ENCODE data around the gene DDRGK1. TPM values are rescaled to one million over a fixed set of nuclear protein-coding genes. Genes with fewer than 3 reads are reported as not detected.

DDRGK1 gene
- total RNA-seq, 4 donors from 2014 or later, result 37.7 to 74.9 (median 40.1) TPM

DNA sequence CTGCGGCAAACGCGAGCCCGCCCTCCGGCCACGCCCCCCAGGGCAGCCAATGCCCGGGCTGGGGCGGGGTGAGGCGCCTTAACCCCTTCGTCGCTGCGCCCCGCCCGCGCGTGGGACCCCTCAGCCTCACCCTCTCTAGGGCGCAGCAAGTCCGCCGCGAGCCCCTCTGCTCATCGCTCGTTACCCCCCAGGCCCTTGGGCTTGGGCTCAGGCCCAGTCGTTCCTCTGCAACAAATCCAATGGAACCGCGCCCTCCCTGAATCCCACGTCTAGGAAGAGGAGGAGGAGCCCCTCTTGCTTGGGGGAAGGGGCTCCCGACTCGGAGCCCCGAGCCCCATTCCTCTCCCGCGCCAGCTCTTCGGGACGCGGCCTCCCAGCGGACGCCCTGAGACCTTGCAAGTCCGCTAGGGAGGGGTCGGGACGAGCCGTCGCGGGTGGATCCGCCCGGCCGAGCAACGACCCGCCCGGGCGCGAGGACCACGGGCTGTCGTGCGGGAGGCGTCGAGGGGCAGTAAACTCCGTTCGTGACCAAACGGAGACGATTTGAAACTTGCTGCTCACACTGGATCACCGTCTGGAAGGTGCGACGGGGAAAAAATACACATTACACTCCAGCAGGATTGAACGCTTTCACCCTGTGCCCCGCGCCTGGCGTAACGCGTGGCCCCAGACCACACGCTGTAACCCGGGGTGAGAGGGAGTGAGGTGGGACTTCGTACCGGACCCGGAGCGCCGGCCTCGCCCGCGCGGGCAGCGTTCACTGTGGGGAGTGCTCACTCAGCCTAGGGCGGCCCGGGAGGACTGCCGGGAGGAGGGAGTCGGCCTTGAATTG is 30.7 kb downstream of the DDRGK1 start:
- peak overlapping the region; percentile 65 to 83 for H3K4me3 ChIP-seq
- peak; percentile 86 to 91 for DNase-seq
- no peaks in the 10 kb centered on the region for H3K36me3 ChIP-seq
- intact Hi-C loops (cut with DNase I; ENCODE audit: low total_unique reads), result no loop called here
- no peaks in the 10 kb centered on the region for H3K4me1 ChIP-seq
- peak overlapping the region; percentile 58 to 87 for H3K27ac ChIP-seq
- TF ChIP-seq, protein P1, sequence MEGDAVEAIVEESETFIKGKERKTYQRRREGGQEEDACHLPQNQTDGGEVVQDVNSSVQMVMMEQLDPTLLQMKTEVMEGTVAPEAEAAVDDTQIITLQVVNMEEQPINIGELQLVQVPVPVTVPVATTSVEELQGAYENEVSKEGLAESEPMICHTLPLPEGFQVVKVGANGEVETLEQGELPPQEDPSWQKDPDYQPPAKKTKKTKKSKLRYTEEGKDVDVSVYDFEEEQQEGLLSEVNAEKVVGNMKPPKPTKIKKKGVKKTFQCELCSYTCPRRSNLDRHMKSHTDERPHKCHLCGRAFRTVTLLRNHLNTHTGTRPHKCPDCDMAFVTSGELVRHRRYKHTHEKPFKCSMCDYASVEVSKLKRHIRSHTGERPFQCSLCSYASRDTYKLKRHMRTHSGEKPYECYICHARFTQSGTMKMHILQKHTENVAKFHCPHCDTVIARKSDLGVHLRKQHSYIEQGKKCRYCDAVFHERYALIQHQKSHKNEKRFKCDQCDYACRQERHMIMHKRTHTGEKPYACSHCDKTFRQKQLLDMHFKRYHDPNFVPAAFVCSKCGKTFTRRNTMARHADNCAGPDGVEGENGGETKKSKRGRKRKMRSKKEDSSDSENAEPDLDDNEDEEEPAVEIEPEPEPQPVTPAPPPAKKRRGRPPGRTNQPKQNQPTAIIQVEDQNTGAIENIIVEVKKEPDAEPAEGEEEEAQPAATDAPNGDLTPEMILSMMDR (IDR thresholded peaks at IDR 0.05), result no peak
- no peak for TF ChIP-seq POLR2A (IDR thresholded peaks at IDR 0.05)
- no peaks in the 10 kb centered on the region for H3K27me3 ChIP-seq
- H3K9me3 ChIP-seq, result no peaks in the 10 kb centered on the region

DNA sequence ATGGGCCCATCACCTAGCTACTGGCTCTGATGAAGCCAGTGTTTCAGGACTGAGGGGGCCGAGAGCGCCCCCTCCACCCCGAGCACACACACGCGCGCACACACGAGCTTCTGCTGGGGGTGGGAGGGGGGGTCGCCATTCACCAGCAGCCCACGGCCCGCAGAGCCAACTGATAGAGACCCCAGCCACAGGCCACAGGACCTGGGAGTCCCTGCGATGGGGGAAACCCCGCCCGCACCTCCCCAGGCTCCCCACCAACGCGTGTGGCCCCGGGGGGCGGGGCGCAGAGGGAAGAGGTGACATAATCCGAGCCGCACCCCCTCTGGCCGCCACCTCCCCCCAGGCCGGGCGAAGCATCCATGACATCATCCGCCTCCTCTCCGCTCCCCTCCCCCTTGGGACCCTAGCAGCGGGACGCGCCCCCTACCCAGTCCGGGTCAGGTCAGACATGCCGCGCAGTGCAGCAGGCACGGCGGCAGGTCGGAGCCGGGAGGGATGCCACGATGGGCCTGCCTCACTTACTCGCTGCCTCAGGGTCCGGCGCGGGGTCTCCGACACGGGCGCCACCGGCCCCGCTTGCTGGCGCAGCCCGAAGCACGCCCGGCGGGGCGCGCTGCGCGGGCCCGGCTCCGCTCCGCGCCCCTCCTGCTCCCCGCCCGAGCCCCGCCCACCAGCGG is 31.4 kb downstream of the DDRGK1 start, which contains the start of gene LZTS3:
LZTS3 (minus strand) TSS at position 617 of the 677 bp plus-strand sequence. CDS start 6,386 bp downstream, outside the sequence.
- peak within 1 kb of the TSS; percentile 58 to 87 for H3K27ac ChIP-seq
- intact Hi-C loops (cut with DNase I; ENCODE audit: low total_unique reads), result no loop called here
- no peaks in the 10 kb centered on the region for H3K9me3 ChIP-seq
- no peaks in the 10 kb centered on the region for H3K27me3 ChIP-seq
- H3K4me1 ChIP-seq, result no peaks in the 10 kb centered on the region
- TF ChIP-seq, protein P1 (IDR thresholded peaks at IDR 0.05), result peak in 3 of 4 experiments; percentile 4 to 17 (median 7)
- peak; percentile 49 to 92 for TF ChIP-seq POLR2A (IDR thresholded peaks at IDR 0.05)
- DNase-seq, result peak; percentile 81 to 84
- peak within 1 kb of the TSS; percentile 65 to 83 for H3K4me3 ChIP-seq
- H3K36me3 ChIP-seq, result no peaks in the 10 kb centered on the region

DNA sequence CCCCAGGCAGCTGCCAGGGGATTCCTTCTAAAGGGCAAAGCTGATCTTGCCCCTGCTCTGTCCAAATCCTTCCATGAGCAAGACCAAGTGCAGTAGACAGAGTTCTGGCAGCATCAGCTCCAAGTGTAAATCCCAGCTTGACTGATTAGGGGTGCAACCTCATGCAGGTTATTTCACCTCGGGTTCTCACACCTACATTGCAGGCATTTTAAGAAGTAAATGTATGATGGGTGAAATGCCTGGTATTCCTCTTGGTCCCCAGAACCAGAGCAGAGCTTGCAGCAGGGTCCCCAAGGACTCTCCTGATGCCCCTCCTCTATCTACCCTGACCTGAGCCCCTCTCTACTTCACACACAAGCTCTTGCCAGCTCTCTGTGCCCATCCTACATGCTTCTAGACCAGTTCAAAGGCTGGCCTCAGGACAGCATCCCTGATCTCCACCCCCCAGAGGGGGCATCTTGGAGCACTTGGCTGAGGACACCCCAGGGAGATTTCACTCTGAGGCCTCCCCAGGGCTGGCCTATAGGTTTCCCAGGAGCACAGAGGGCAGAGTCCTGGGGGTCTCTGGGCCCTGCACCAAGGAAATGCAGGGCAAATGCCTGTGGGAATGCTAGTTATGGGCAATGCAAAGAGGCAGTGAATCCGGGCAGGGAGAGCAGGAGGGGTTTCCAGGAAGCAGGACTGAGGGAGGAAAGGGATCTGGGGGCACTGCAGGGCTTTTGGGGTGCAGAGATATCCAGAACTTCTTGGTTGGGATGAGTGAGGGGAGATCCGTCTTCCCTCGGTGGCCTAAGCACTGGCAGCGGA is 32.2 kb downstream of the DDRGK1 start:
- DNase-seq, result no peak
- Histone ChIP-seq H3K4me3 (peak overlapping the region; percentile 65 to 83), H3K27ac (peak overlapping the region in 1 of 2 donors; percentile 87), H3K27me3 (no peaks in the 10 kb centered on the region), H3K4me1 (no peaks in the 10 kb centered on the region), H3K9me3 (no peaks in the 10 kb centered on the region), H3K36me3 (no peaks in the 10 kb centered on the region)
- intact Hi-C loops (cut with DNase I; ENCODE audit: low total_unique reads), result no loop called here
- no peak for TF ChIP-seq POLR2A (IDR thresholded peaks at IDR 0.05)
- TF ChIP-seq, protein P1 (IDR thresholded peaks at IDR 0.05), result no peak

DNA sequence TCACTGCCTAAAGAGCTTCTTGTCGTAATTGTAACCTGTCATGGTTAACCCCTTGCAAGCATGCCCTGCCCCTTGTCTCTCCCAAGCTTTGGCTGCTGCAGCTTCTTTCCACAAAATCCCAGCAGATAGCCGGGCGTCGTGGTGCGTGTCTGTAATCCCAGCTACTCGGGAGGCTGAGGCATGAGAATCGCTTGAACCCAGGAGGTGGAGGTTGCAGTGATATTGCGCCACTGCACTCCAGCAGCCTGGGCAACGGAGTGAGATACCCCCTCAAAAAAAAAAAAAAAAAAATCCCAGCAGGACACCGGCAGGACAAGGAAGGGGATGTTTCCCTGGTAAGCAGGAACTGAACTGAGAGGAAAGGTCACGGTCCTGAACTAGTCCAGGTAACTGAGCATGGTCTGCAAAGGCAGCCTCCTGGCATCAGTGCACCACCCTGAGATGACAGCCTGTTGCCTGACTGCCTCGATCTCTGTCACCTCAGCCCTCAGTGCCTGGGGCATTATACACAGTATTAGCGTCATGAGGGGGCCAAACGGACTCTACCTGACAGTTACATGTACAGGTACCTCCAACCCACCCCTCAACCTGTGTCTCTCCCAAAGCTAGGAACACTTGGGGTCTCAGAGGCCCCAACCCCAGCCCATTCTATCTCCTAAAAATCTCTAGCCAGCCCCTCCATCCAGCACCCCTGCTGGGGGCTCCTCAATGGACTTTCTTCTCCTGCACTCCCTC is 32.9 kb downstream of the DDRGK1 start:
- no peak overlapping the region for H3K4me3 ChIP-seq
- no peak overlapping the region for H3K27ac ChIP-seq
- H3K36me3 ChIP-seq, result no peaks in the 10 kb centered on the region
- no peaks in the 10 kb centered on the region for H3K4me1 ChIP-seq
- H3K27me3 ChIP-seq, result no peaks in the 10 kb centered on the region
- no peak for DNase-seq
- TF ChIP-seq, protein P1 (IDR thresholded peaks at IDR 0.05), result no peak
- TF ChIP-seq POLR2A (IDR thresholded peaks at IDR 0.05), result no peak
- H3K9me3 ChIP-seq, result no peaks in the 10 kb centered on the region
- intact Hi-C loops (cut with DNase I; ENCODE audit: low total_unique reads), result no loop called here

Data from uterus (tissue), 4 donors.